ENCODE results near the gene GPER1.

DNA sequence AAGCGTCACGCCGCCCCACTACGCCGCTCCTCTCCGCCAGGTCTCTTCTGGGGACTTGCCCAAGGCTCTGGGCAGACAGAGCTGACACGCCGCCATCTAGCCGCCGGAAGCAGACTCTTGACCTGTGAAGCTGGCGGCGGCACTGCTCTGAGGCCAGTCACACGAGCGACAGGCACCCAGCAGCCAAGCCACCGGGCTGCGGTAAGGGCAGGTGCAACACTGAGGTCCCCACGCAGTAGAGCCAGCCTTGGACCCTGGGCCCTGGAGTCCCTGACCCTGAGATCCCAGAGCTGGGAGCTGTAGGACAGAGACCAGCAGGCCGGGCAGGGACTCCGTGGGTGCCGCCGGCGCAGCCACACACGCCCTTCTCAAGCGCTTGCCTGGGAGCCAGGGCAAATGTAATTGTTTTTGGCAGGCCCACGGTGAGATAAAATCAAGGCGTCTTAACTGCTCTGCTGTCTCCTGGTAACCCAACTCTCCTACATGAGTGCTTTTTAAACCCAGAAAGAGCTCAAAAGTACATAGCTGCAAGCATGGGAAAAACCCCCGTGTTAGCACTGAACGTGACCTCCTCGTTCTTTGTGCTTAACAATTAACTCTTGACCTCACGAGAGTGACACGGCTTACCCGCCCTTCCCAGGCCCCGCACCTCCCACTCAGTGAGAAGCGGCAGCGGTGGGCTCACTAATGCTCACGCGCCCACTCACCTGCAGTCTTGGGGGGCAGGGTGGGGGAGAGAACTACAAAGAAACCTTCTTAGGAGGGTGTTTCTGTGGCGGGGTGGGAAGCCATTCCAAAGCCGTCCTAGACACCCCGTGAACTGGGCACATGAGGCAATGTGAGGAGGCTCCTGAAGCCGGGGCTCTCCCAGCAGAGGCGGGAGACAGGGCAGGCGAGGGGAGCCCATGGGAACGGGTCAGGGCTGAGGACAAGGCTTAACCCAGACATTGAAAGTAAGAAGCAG, 8.5 kb downstream of the GPER1 start:
- TF ChIP-seq HEYL (CRISPR knock-in tag; IDR thresholded peaks at IDR 0.05), result no peak
- no peak for TF ChIP-seq POLR2AphosphoS2 (conservative IDR thresholded peaks at IDR 0.05; ENCODE audit: low read length)
- TF ChIP-seq POLR2A (IDR thresholded peaks at IDR 0.05; ENCODE audit: low read length), result no peak
- TF ChIP-seq, protein P1, sequence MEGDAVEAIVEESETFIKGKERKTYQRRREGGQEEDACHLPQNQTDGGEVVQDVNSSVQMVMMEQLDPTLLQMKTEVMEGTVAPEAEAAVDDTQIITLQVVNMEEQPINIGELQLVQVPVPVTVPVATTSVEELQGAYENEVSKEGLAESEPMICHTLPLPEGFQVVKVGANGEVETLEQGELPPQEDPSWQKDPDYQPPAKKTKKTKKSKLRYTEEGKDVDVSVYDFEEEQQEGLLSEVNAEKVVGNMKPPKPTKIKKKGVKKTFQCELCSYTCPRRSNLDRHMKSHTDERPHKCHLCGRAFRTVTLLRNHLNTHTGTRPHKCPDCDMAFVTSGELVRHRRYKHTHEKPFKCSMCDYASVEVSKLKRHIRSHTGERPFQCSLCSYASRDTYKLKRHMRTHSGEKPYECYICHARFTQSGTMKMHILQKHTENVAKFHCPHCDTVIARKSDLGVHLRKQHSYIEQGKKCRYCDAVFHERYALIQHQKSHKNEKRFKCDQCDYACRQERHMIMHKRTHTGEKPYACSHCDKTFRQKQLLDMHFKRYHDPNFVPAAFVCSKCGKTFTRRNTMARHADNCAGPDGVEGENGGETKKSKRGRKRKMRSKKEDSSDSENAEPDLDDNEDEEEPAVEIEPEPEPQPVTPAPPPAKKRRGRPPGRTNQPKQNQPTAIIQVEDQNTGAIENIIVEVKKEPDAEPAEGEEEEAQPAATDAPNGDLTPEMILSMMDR (IDR thresholded peaks at IDR 0.05), result no peak
- TF ChIP-seq EP300 (IDR thresholded peaks at IDR 0.05), result no peak
- TF ChIP-seq, protein P2, sequence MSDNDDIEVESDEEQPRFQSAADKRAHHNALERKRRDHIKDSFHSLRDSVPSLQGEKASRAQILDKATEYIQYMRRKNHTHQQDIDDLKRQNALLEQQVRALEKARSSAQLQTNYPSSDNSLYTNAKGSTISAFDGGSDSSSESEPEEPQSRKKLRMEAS (IDR thresholded peaks at IDR 0.05), result no peak
- TF ChIP-seq, protein P3, sequence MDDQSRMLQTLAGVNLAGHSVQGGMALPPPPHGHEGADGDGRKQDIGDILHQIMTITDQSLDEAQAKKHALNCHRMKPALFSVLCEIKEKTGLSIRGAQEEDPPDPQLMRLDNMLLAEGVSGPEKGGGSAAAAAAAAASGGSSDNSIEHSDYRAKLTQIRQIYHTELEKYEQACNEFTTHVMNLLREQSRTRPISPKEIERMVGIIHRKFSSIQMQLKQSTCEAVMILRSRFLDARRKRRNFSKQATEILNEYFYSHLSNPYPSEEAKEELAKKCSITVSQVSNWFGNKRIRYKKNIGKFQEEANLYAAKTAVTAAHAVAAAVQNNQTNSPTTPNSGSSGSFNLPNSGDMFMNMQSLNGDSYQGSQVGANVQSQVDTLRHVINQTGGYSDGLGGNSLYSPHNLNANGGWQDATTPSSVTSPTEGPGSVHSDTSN (IDR thresholded peaks at IDR 0.05), result no peak
- TF ChIP-seq, protein P4, sequence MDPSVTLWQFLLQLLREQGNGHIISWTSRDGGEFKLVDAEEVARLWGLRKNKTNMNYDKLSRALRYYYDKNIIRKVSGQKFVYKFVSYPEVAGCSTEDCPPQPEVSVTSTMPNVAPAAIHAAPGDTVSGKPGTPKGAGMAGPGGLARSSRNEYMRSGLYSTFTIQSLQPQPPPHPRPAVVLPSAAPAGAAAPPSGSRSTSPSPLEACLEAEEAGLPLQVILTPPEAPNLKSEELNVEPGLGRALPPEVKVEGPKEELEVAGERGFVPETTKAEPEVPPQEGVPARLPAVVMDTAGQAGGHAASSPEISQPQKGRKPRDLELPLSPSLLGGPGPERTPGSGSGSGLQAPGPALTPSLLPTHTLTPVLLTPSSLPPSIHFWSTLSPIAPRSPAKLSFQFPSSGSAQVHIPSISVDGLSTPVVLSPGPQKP (IDR thresholded peaks at IDR 0.05; ENCODE audit: low read depth, low read length), result no peak
- TF ChIP-seq BHLHE40 (IDR thresholded peaks at IDR 0.05; ENCODE audit: low read depth, low read length), result no peak
- TF ChIP-seq, protein P5, sequence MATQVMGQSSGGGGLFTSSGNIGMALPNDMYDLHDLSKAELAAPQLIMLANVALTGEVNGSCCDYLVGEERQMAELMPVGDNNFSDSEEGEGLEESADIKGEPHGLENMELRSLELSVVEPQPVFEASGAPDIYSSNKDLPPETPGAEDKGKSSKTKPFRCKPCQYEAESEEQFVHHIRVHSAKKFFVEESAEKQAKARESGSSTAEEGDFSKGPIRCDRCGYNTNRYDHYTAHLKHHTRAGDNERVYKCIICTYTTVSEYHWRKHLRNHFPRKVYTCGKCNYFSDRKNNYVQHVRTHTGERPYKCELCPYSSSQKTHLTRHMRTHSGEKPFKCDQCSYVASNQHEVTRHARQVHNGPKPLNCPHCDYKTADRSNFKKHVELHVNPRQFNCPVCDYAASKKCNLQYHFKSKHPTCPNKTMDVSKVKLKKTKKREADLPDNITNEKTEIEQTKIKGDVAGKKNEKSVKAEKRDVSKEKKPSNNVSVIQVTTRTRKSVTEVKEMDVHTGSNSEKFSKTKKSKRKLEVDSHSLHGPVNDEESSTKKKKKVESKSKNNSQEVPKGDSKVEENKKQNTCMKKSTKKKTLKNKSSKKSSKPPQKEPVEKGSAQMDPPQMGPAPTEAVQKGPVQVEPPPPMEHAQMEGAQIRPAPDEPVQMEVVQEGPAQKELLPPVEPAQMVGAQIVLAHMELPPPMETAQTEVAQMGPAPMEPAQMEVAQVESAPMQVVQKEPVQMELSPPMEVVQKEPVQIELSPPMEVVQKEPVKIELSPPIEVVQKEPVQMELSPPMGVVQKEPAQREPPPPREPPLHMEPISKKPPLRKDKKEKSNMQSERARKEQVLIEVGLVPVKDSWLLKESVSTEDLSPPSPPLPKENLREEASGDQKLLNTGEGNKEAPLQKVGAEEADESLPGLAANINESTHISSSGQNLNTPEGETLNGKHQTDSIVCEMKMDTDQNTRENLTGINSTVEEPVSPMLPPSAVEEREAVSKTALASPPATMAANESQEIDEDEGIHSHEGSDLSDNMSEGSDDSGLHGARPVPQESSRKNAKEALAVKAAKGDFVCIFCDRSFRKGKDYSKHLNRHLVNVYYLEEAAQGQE (IDR thresholded peaks at IDR 0.05), result no peak

All from A549 (cell line).